HEK293 (cell line): ENCODE results near the gene LRP8.

ENCODE experiments used
- CTCF ChIA-PET: fragments of 350-600 bp; formaldehyde crosslinking; extraction: SDS; loops from one replicate; lab custom pipeline; 2021; ENCODE audit warnings: antibody characterized with exemption; lab: Yijun Ruan, JAX
- POLR2A ChIA-PET: fragments of 300-600 bp; formaldehyde crosslinking; extraction: SDS; loops from one replicate; lab custom pipeline; 2020; ENCODE audit warnings: antibody characterized with exemption, inconsistent platforms; lab: Yijun Ruan, JAX
- H3K27ac ChIP-seq: fragments of 200-500 bp; sonication (Bioruptor generic); 2 replicates; pipeline ENCODE4 v1.5.1; 2014; ENCODE audit warnings: low read depth, low read length, control low read depth, inconsistent platforms; ENCODE audit errors: extremely low read depth
- H3K36me3 ChIP-seq, 2 experiments: fragments of 200-500 bp in 1 of 2; sonication (Bioruptor generic) in 1 of 2; 1 replicate in 1 of 2; 2 replicates in 1 of 2; pipeline ENCODE4 v1.5.1; 2014 to 2017; ENCODE audit warnings: inconsistent platforms in 2 of 2, low read length in 2 of 2; ENCODE audit not compliant: control insufficient read depth in 2 of 2, insufficient read depth in 1 of 2
- H3K4me1 ChIP-seq: fragments of 200-500 bp; sonication (Bioruptor generic); 2 replicates; pipeline ENCODE4 v1.5.1; 2014; ENCODE audit warnings: mild to moderate bottlenecking, low read length, inconsistent platforms; ENCODE audit not compliant: control insufficient read depth, insufficient read depth
- H3K4me3 ChIP-seq: 2 replicates; pipeline ENCODE4 v1.5.1; 2011; ENCODE audit warnings: low read depth, mild to moderate bottlenecking, control low read depth, low read length, moderate library complexity
- H3K9me3 ChIP-seq: fragments of 200-500 bp; sonication (Bioruptor generic); 2 replicates; pipeline ENCODE4 v1.5.1; 2014; ENCODE audit warnings: low read depth, low read length, inconsistent platforms; ENCODE audit not compliant: control insufficient read depth, insufficient read depth
- ELK4 ChIP-seq: IDR thresholded peaks from 2 replicates; pipeline ENCODE4 v1.6.1; 2011; ENCODE audit warnings: mild to moderate bottlenecking, low read depth, low read length, borderline replicate concordance
- KLF7 ChIP-seq: fragments of 450-650 bp; formaldehyde crosslinking; IDR thresholded peaks from 2 replicates; pipeline ENCODE4 v1.5.1; 2016; ENCODE audit warnings: missing biosample characterization, missing genetic modification characterization, borderline replicate concordance
- MEIS1 ChIP-seq: sonication (generic); formaldehyde crosslinking; IDR thresholded peaks from 2 replicates; pipeline ENCODE4 v1.8.1; 2022; ENCODE audit warnings: missing genetic modification reagents, mild to moderate bottlenecking, borderline replicate concordance
- PRDM10 ChIP-seq: fragments of 450-650 bp; formaldehyde crosslinking; IDR thresholded peaks from 2 replicates; pipeline ENCODE4 v1.5.1; 2016; ENCODE audit warnings: missing biosample characterization, missing genetic modification characterization
- SETDB1 ChIP-seq: IDR thresholded peaks from one replicate; pipeline ENCODE4 v1.6.1; 2017; ENCODE audit warnings: mild to moderate bottlenecking, low read length, moderate library complexity, mixed read lengths; ENCODE audit not compliant: insufficient read length
- ZBTB44 ChIP-seq: fragments of 450-650 bp; IDR thresholded peaks from 2 replicates; pipeline ENCODE4 v1.5.1; 2018; ENCODE audit warnings: missing biosample characterization, mild to moderate bottlenecking, missing genetic modification characterization
- ZNF10 ChIP-seq: fragments of 450-650 bp; formaldehyde crosslinking; IDR thresholded peaks from 2 replicates; pipeline ENCODE4 v1.5.1; 2017; ENCODE audit warnings: missing biosample characterization, missing genetic modification characterization
- ZNF175 ChIP-seq: fragments of 450-650 bp; formaldehyde crosslinking; IDR thresholded peaks from 2 replicates; pipeline ENCODE4 v1.5.1; 2016; ENCODE audit warnings: missing biosample characterization, missing genetic modification characterization
- ZNF2 ChIP-seq: fragments of 450-650 bp; formaldehyde crosslinking; IDR thresholded peaks from 2 replicates; pipeline ENCODE4 v1.5.1; 2016; ENCODE audit warnings: missing biosample characterization, missing genetic modification characterization
- ZNF211 ChIP-seq: fragments of 450-650 bp; formaldehyde crosslinking; IDR thresholded peaks from 2 replicates; pipeline ENCODE4 v1.5.1; 2016; ENCODE audit warnings: low read depth, missing biosample characterization, missing genetic modification characterization
- ZNF37A ChIP-seq: fragments of 450-650 bp; IDR thresholded peaks from 2 replicates; pipeline ENCODE4 v1.5.1; 2018; ENCODE audit warnings: missing biosample characterization, missing genetic modification characterization
- ZNF488 ChIP-seq: fragments of 450-650 bp; formaldehyde crosslinking; IDR thresholded peaks from 2 replicates; pipeline ENCODE4 v1.5.1; 2016; ENCODE audit warnings: missing biosample characterization, missing genetic modification characterization
- ZNF513 ChIP-seq: fragments of 450-650 bp; IDR thresholded peaks from 2 replicates; pipeline ENCODE4 v1.5.1; 2018; ENCODE audit warnings: missing biosample characterization, missing genetic modification characterization
- ZNF585B ChIP-seq: fragments of 450-650 bp; formaldehyde crosslinking; IDR thresholded peaks from 2 replicates; pipeline ENCODE4 v1.5.1; 2016; ENCODE audit warnings: missing biosample characterization, missing genetic modification characterization
- ZNF660 ChIP-seq: fragments of 450-650 bp; IDR thresholded peaks from 2 replicates; pipeline ENCODE4 v1.5.1; 2018; ENCODE audit warnings: missing biosample characterization, mild to moderate bottlenecking, missing genetic modification characterization

The LRP8 gene

GRCh38 chr1:53365437-53366063 is 37.7 kb upstream of the LRP8 start:
- TF ChIP-seq KLF7 (tag by site-specific recombination) (no peak), ZNF211 (no peak), MEIS1 (CRISPR knock-in tag) (no peak), ZBTB44 (no peak), ZNF2 (tag by site-specific recombination) (no peak), ZNF513 (tag by site-specific recombination) (no peak), ELK4 (no peak), ZNF585B (no peak), ZNF175 (tag by site-specific recombination) (no peak), ZNF488 (no peak), SETDB1 (no peak), ZNF37A (no peak), ZNF660 (tag by site-specific recombination) (no peak)
- CTCF ChIA-PET: no interaction called here
- H3K27ac ChIP-seq: no peak overlapping the region
- H3K9me3 ChIP-seq: no peaks in the 10 kb centered on the region
- no peak overlapping the region for H3K4me3 ChIP-seq
- H3K4me1 ChIP-seq: no peaks in the 10 kb centered on the region
- no peaks in the 10 kb centered on the region for H3K36me3 ChIP-seq
- POLR2A ChIA-PET: no interaction called here

- Histone ChIP-seq H3K4me1 (no peaks in the 10 kb centered on the region), H3K9me3 (no peaks in the 10 kb centered on the region)
- TF ChIP-seq ZNF10: no peak
- TF ChIP-seq PRDM10 (tag by site-specific recombination): peak; percentile 78
- TF ChIP-seq, all 188 proteins: peak for 1
- no peak overlapping the region for H3K27ac ChIP-seq
- H3K36me3 ChIP-seq: no peaks in the 10 kb centered on the region
- ChIA-PET POLR2A (no interaction called here), CTCF (interaction anchor here (0.6 to 1.5 kb wide), 3 partner anchors 30 to 234 kb away, joined by 3 read pairs; no protein-coding TSS in a partner anchor)
- H3K4me3 ChIP-seq: no peak overlapping the region
These were observed 35.2 kb upstream of the LRP8 start for GRCh38 chr1:53362851-53363642.
